SK-N-MC (cell line): ENCODE measurements around the gene SDHAF1.
"Not testable (repeated sequence)": the region's sequence is repeated elsewhere in the genome, so short reads cannot be mapped to it uniquely, and the experiment has no call there.

Experiments used
- EZH2 ChIP-seq: fragments of 200-600 bp; sonication (generic); IDR thresholded peaks from one replicate; pipeline ENCODE4 v1.6.1; 2017; ENCODE audit warnings: antibody characterized with exemption
- FOXP2 ChIP-seq: optimal IDR thresholded peaks from 2 replicates; pipeline ENCODE3; 2011; ENCODE audit warnings: mild to moderate bottlenecking, moderate library complexity; ENCODE audit not compliant: insufficient read depth; ENCODE audit errors: extremely low read length, control extremely low read depth
- POLR2AphosphoS5 ChIP-seq: IDR thresholded peaks from 2 replicates; pipeline ENCODE4 v1.6.1; 2012; ENCODE audit warnings: mild to moderate bottlenecking, low read depth, low read length, borderline replicate concordance

DNA sequence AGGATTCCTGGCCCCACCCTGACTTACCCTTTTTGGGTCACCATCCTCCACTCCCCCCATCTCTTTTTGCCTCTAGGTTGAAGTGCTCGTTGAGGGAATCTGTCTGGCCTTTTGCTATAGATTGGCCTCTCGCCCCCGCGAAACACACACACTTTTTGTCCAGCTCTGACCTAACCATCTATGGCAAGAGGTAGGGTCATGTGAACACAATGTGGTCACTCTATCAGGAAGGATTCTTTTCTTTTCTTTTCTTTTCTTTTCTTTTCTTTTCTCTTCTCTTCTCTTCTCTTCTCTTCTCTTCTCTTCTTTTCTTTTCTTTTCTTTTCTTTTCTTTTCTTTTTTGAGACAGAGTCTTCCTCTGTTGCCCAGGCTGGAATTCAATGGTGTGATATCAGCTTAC is 14.0 kb upstream of the SDHAF1 start:
- not testable (repeated sequence) for TF ChIP-seq POLR2AphosphoS5, EZH2, FOXP2
